WTC11 (cell line): ENCODE measurements around the gene PDLIM4. TPM values are rescaled to one million over a fixed set of nuclear protein-coding genes. Genes with fewer than 3 reads are reported as not detected.

Experiments
- ATAC-seq: fragments of 200-7000 bp; cut with Tn5 transposase; 2 replicates; pipeline ENCODE4 v1.10.0; 2021; ENCODE audit warnings: mild to moderate bottlenecking, moderate library complexity
- CTCF ChIA-PET: fragments of 300-600 bp; sonication (Branson Sonifier 250); formaldehyde crosslinking; loops from one replicate; lab custom pipeline; 2021; ENCODE audit warnings: antibody characterized with exemption; lab: Charles Lee
- POLR2A ChIA-PET: fragments of 350-600 bp; sonication (Branson Sonifier 250); formaldehyde crosslinking; loops from one replicate; lab custom pipeline; 2021; ENCODE audit warnings: antibody characterized with exemption; lab: Charles Lee
- DNase-seq: peaks from one replicate; pipeline ENCODE4 v3.0.0; 2021; ENCODE audit warnings: low spot score
- H3K27ac Mint-ChIP-seq: 2 replicates; pipeline ENCODE4 v1.8.0; 2021; ENCODE audit warnings: mixed read lengths
- H3K27me3 Mint-ChIP-seq: 2 replicates; pipeline ENCODE4 v1.8.0; 2021; ENCODE audit warnings: low read depth, mild to moderate bottlenecking, moderate library complexity, mixed read lengths
- H3K36me3 Mint-ChIP-seq: 2 replicates; pipeline ENCODE4 v1.8.0; 2021; ENCODE audit warnings: mixed read lengths
- H3K4me1 Mint-ChIP-seq: 2 replicates; pipeline ENCODE4 v1.8.0; 2022; ENCODE audit warnings: mixed read lengths
- H3K4me3 Mint-ChIP-seq: 2 replicates; pipeline ENCODE4 v1.8.0; 2021; ENCODE audit warnings: mild to moderate bottlenecking, moderate library complexity, mixed read lengths
- H3K9me3 Mint-ChIP-seq: 2 replicates; pipeline ENCODE4 v1.8.0; 2021; ENCODE audit warnings: mixed read lengths
- ESRRA ChIP-seq: sonication (generic); formaldehyde crosslinking; IDR thresholded peaks from 2 replicates; pipeline ENCODE4 v1.8.1; 2022; ENCODE audit warnings: mild to moderate bottlenecking, missing genetic modification reagents, borderline replicate concordance
- ETV6 ChIP-seq: sonication (generic); formaldehyde crosslinking; IDR thresholded peaks from 2 replicates; pipeline ENCODE4 v1.8.1; 2022; ENCODE audit warnings: mild to moderate bottlenecking, missing genetic modification reagents
- FOXP1 ChIP-seq: sonication (generic); formaldehyde crosslinking; IDR thresholded peaks from 2 replicates; pipeline ENCODE4 v1.8.0; 2022; ENCODE audit warnings: missing genetic modification reagents, mild to moderate bottlenecking, moderate library complexity, borderline replicate concordance
- GRHL2 ChIP-seq: fragments of 250-450 bp; sonication (Bioruptor Pico); IDR thresholded peaks from 2 replicates; pipeline ENCODE4 v1.8.0; 2022; ENCODE audit warnings: mild to moderate bottlenecking, moderate library complexity; ENCODE audit not compliant: insufficient replicate concordance, severe bottlenecking
- IRF2 ChIP-seq: sonication (generic); formaldehyde crosslinking; IDR thresholded peaks from 2 replicates; pipeline ENCODE4 v1.8.0; 2022; ENCODE audit warnings: low read depth, missing genetic modification reagents, borderline replicate concordance
- KAT7 ChIP-seq: sonication (generic); formaldehyde crosslinking; IDR thresholded peaks from 2 replicates; pipeline ENCODE4 v1.8.1; 2023; ENCODE audit warnings: missing genetic modification reagents, mild to moderate bottlenecking, borderline replicate concordance
- MXD4 ChIP-seq: fragments of 250-450 bp; sonication (Bioruptor Pico); IDR thresholded peaks from 2 replicates; pipeline ENCODE4 v1.8.0; 2021; ENCODE audit warnings: mild to moderate bottlenecking, moderate library complexity, borderline replicate concordance
- MYBL2 ChIP-seq: sonication (generic); formaldehyde crosslinking; IDR thresholded peaks from 2 replicates; pipeline ENCODE4 v1.8.1; 2023; ENCODE audit warnings: mild to moderate bottlenecking, moderate library complexity, missing genetic modification reagents
- OVOL2 ChIP-seq: fragments of 250-450 bp; sonication (Bioruptor Pico); IDR thresholded peaks from 2 replicates; pipeline ENCODE4 v1.9.0; 2021; ENCODE audit warnings: mild to moderate bottlenecking, borderline replicate concordance
- RORB ChIP-seq: fragments of 250-450 bp; sonication (Bioruptor Pico); IDR thresholded peaks from 2 replicates; pipeline ENCODE4 v1.9.0; 2021; ENCODE audit warnings: mild to moderate bottlenecking
- SMAD4 ChIP-seq: sonication (generic); formaldehyde crosslinking; IDR thresholded peaks from 2 replicates; pipeline ENCODE4 v1.8.0; 2022; ENCODE audit warnings: mild to moderate bottlenecking, missing genetic modification reagents
- ZBTB21 ChIP-seq: sonication (generic); formaldehyde crosslinking; IDR thresholded peaks from 2 replicates; pipeline ENCODE4 v1.8.1; 2023; ENCODE audit warnings: mild to moderate bottlenecking, missing genetic modification reagents, borderline replicate concordance
- ZNF121 ChIP-seq: sonication (generic); formaldehyde crosslinking; IDR thresholded peaks from 2 replicates; pipeline ENCODE4 v1.8.0; 2023; ENCODE audit warnings: missing genetic modification reagents
- ZNF219 ChIP-seq: sonication (generic); formaldehyde crosslinking; IDR thresholded peaks from 2 replicates; pipeline ENCODE4 v1.8.0; 2023; ENCODE audit warnings: missing genetic modification reagents, mild to moderate bottlenecking, borderline replicate concordance
- ZNF232 ChIP-seq: sonication (generic); formaldehyde crosslinking; IDR thresholded peaks from 2 replicates; pipeline ENCODE4 v1.8.0; 2022; ENCODE audit warnings: mild to moderate bottlenecking, missing genetic modification reagents
- ZNF396 ChIP-seq: fragments of 250-450 bp; sonication (Bioruptor Pico); IDR thresholded peaks from 2 replicates; pipeline ENCODE4 v1.8.0; 2021; ENCODE audit warnings: mild to moderate bottlenecking, moderate library complexity, borderline replicate concordance
- total RNA-seq: library from RNA; stranded (reverse); gene quantifications from 3 replicates; pipeline ENCODE4 v1.2.3, GENCODE V29; 2021
- TF ChIP-seq, protein P1 (sequence below): sonication (generic); formaldehyde crosslinking; IDR thresholded peaks from 2 replicates; pipeline ENCODE4 v1.8.1; 2022; ENCODE audit warnings: low read depth, missing genetic modification reagents, borderline replicate concordance
- TF ChIP-seq, protein P2 (sequence below): sonication (generic); formaldehyde crosslinking; IDR thresholded peaks from 2 replicates; pipeline ENCODE4 v1.8.1; 2023; ENCODE audit warnings: mild to moderate bottlenecking, missing genetic modification reagents
- TF ChIP-seq, protein P3 (sequence below): fragments of 250-450 bp; sonication (Bioruptor Pico); IDR thresholded peaks from 2 replicates; pipeline ENCODE4 v2.1.2; 2022; ENCODE audit warnings: mild to moderate bottlenecking, moderate library complexity
- TF ChIP-seq, protein P4 (sequence below): sonication (generic); formaldehyde crosslinking; conservative IDR thresholded peaks from 2 replicates; pipeline ENCODE4 v1.8.1; 2022; ENCODE audit warnings: mild to moderate bottlenecking, missing genetic modification reagents
- TF ChIP-seq, protein P5 (sequence below): fragments of 200-600 bp; IDR thresholded peaks from 2 replicates; pipeline ENCODE4 v1.8.0; 2022; ENCODE audit warnings: antibody characterized with exemption
- TF ChIP-seq, protein P6 (sequence below): fragments of 250-450 bp; sonication (Bioruptor Pico); IDR thresholded peaks from 2 replicates; pipeline ENCODE4 v1.9.0; 2021; ENCODE audit warnings: mild to moderate bottlenecking
- TF ChIP-seq, protein P7 (sequence below): sonication (generic); formaldehyde crosslinking; IDR thresholded peaks from 2 replicates; pipeline ENCODE4 v1.8.0; 2022; ENCODE audit warnings: mild to moderate bottlenecking, missing genetic modification reagents
- TF ChIP-seq, protein P8 (sequence below): fragments of 250-450 bp; sonication (Bioruptor Pico); conservative IDR thresholded peaks from 2 replicates; pipeline ENCODE4 v1.9.0; 2021; ENCODE audit warnings: mild to moderate bottlenecking

Gene PDLIM4
- total RNA-seq, 1 experiment from 2014 or later: 11.4 TPM

DNA sequence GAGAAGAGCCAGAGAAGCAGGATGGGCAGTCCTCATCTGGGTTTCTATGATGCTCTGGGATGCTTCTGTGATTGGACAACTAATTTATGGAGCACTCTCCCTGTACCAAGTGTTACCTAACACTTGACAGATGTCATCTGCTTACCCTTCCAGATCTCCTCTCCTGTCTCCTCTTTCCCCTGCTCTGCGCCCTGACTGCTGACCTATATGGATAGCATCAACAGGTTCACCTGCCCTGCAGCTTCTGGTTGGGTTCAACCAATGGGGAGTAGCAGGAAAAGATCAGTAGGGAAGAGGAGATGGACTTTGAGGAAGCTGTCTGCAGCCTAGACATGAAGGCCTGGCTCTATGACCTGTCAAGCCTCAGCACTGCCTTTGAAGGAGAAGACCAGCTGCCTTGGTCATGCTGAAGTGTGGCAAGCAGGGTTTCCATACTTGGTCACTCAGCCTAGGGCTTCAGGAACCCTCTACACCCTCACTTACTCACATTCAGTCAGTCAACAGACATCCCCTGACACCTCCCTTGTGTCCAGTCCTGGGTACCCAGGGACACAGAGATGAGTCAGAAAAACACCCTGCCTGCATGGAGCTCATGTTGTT is 18.5 kb upstream of the PDLIM4 start:
- Mint-ChIP-seq H3K9me3 (peaks cover 27% of the 10 kb centered on the region), H3K27ac (no peak overlapping the region), H3K4me3 (no peak overlapping the region), H3K27me3 (no peaks in the 10 kb centered on the region; the same call in 1 of the 2 replicates), H3K36me3 (peaks cover 6% of the 10 kb centered on the region), H3K4me1 (no peaks in the 10 kb centered on the region)
- DNase-seq: no peak
- ChIA-PET CTCF (interaction anchor here (0.7 to 3.3 kb wide), 37 partner anchors 11 to 263 kb away, joined by 3 to 55 read pairs (median 5); partner anchors contain the start of genes P4HA2, PDLIM4, SLC22A4 and SLC22A5), POLR2A (interaction anchor here (1.4 kb wide), 1 partner anchor 11 kb away, joined by 4 read pairs; the partner anchor contains the start of gene P4HA2)
- TF ChIP-seq ZNF121 (CRISPR knock-in tag): no peak
- TF ChIP-seq, protein P1, sequence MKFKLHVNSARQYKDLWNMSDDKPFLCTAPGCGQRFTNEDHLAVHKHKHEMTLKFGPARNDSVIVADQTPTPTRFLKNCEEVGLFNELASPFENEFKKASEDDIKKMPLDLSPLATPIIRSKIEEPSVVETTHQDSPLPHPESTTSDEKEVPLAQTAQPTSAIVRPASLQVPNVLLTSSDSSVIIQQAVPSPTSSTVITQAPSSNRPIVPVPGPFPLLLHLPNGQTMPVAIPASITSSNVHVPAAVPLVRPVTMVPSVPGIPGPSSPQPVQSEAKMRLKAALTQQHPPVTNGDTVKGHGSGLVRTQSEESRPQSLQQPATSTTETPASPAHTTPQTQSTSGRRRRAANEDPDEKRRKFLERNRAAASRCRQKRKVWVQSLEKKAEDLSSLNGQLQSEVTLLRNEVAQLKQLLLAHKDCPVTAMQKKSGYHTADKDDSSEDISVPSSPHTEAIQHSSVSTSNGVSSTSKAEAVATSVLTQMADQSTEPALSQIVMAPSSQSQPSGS (CRISPR knock-in tag): no peak
- no peak for TF ChIP-seq ZNF219 (CRISPR knock-in tag)
- TF ChIP-seq, protein P2, sequence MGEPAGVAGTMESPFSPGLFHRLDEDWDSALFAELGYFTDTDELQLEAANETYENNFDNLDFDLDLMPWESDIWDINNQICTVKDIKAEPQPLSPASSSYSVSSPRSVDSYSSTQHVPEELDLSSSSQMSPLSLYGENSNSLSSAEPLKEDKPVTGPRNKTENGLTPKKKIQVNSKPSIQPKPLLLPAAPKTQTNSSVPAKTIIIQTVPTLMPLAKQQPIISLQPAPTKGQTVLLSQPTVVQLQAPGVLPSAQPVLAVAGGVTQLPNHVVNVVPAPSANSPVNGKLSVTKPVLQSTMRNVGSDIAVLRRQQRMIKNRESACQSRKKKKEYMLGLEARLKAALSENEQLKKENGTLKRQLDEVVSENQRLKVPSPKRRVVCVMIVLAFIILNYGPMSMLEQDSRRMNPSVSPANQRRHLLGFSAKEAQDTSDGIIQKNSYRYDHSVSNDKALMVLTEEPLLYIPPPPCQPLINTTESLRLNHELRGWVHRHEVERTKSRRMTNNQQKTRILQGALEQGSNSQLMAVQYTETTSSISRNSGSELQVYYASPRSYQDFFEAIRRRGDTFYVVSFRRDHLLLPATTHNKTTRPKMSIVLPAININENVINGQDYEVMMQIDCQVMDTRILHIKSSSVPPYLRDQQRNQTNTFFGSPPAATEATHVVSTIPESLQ (CRISPR knock-in tag): no peak
- no peak for TF ChIP-seq RORB (CRISPR knock-in tag)
- TF ChIP-seq, protein P3, sequence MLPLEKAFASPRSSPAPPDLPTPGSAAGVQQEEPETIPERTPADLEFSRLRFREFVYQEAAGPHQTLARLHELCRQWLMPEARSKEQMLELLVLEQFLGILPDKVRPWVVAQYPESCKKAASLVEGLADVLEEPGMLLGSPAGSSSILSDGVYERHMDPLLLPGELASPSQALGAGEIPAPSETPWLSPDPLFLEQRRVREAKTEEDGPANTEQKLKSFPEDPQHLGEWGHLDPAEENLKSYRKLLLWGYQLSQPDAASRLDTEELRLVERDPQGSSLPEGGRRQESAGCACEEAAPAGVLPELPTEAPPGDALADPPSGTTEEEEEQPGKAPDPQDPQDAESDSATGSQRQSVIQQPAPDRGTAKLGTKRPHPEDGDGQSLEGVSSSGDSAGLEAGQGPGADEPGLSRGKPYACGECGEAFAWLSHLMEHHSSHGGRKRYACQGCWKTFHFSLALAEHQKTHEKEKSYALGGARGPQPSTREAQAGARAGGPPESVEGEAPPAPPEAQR (CRISPR knock-in tag): no peak
- TF ChIP-seq MXD4 (CRISPR knock-in tag): no peak
- no peak for TF ChIP-seq GRHL2
- TF ChIP-seq, protein P4, sequence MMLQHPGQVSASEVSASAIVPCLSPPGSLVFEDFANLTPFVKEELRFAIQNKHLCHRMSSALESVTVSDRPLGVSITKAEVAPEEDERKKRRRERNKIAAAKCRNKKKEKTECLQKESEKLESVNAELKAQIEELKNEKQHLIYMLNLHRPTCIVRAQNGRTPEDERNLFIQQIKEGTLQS (CRISPR knock-in tag): no peak
- no peak for TF ChIP-seq ETV6
- TF ChIP-seq OVOL2 (CRISPR knock-in tag): no peak
- TF ChIP-seq ZBTB21 (CRISPR knock-in tag): no peak
- TF ChIP-seq SMAD4 (CRISPR knock-in tag): no peak
- TF ChIP-seq, protein P5, sequence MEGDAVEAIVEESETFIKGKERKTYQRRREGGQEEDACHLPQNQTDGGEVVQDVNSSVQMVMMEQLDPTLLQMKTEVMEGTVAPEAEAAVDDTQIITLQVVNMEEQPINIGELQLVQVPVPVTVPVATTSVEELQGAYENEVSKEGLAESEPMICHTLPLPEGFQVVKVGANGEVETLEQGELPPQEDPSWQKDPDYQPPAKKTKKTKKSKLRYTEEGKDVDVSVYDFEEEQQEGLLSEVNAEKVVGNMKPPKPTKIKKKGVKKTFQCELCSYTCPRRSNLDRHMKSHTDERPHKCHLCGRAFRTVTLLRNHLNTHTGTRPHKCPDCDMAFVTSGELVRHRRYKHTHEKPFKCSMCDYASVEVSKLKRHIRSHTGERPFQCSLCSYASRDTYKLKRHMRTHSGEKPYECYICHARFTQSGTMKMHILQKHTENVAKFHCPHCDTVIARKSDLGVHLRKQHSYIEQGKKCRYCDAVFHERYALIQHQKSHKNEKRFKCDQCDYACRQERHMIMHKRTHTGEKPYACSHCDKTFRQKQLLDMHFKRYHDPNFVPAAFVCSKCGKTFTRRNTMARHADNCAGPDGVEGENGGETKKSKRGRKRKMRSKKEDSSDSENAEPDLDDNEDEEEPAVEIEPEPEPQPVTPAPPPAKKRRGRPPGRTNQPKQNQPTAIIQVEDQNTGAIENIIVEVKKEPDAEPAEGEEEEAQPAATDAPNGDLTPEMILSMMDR: no peak
- TF ChIP-seq KAT7 (CRISPR knock-in tag): no peak
- no peak for TF ChIP-seq ZNF396 (CRISPR knock-in tag)
- ATAC-seq: no peak

DNA sequence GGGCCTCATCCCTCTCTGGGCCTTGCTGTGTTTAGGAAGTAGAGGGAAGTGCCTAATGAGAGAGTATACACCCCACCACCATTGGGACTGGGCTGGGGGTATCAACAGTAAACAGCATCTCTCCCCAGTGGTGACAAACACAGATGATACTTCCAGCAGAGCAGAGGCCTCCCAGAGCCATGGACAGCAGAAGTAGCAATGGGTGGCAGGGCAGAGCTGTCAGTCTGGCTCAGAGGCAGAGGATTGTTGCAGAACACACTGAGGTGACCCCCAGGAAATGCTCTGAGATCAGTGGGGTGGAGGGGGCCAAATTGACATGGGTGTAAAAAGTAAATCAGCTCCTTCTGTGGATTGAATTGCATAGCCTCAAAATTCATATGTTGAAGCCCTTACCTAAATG is 17.7 kb upstream of the PDLIM4 start:
- ATAC-seq: no peak
- Mint-ChIP-seq H3K27ac (no peak overlapping the region), H3K9me3 (peaks cover 34% of the 10 kb centered on the region), H3K27me3 (no peaks in the 10 kb centered on the region; the same call in 1 of the 2 replicates), H3K4me1 (no peaks in the 10 kb centered on the region), H3K4me3 (no peak overlapping the region), H3K36me3 (peaks cover 11% of the 10 kb centered on the region)
- ChIA-PET CTCF (interaction anchor here (3.3 kb wide), 1 partner anchor 12 kb away, joined by 55 read pairs; the partner anchor contains the start of gene P4HA2), POLR2A (no interaction called here)
- no peak for DNase-seq
- TF ChIP-seq ZNF232 (CRISPR knock-in tag) (no peak), FOXP1 (CRISPR knock-in tag) (no peak), IRF2 (no peak), ESRRA (no peak), MYBL2 (no peak)
- TF ChIP-seq, protein P6, sequence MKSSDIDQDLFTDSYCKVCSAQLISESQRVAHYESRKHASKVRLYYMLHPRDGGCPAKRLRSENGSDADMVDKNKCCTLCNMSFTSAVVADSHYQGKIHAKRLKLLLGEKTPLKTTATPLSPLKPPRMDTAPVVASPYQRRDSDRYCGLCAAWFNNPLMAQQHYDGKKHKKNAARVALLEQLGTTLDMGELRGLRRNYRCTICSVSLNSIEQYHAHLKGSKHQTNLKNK (CRISPR knock-in tag): no peak
- TF ChIP-seq, protein P7, sequence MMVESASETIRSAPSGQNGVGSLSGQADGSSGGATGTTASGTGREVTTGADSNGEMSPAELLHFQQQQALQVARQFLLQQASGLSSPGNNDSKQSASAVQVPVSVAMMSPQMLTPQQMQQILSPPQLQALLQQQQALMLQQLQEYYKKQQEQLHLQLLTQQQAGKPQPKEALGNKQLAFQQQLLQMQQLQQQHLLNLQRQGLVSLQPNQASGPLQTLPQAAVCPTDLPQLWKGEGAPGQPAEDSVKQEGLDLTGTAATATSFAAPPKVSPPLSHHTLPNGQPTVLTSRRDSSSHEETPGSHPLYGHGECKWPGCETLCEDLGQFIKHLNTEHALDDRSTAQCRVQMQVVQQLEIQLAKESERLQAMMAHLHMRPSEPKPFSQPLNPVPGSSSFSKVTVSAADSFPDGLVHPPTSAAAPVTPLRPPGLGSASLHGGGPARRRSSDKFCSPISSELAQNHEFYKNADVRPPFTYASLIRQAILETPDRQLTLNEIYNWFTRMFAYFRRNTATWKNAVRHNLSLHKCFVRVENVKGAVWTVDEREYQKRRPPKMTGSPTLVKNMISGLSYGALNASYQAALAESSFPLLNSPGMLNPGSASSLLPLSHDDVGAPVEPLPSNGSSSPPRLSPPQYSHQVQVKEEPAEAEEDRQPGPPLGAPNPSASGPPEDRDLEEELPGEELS (CRISPR knock-in tag): no peak
- TF ChIP-seq, protein P8, sequence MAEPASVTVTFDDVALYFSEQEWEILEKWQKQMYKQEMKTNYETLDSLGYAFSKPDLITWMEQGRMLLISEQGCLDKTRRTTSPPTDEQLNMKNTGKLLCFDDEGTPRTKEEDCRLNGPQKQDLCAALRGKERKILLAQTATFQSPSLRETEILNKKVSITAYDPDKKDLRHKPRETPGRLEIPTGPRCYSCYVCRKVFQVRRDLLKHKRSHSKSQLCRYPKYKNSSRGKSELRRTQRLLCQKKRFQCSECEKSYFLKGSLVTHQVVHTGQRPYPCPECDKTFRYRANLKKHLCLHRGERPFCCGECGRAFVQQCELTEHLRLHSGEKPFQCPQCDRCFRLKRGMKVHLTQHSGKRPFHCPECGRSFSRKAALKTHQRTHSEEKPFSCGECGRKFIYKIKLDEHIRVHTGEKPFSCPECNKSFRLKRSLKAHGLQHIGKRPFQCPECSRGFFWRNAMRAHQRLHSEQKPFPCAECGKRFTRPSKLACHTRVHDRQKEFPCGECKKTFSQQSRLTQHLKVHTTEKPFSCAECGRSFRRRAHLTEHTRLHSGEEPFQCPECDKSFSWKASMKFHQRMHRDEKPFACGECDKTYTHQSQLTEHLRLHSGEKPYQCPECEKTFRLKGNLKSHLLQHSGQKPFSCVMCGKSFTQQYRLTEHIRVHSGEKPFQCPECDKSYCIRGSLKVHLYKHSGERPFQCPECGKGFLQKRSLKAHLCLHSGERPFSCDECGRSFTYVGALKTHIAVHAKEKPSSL (CRISPR knock-in tag): no peak
